ENCODE results near the gene CLOCK.

The CLOCK gene

DNA sequence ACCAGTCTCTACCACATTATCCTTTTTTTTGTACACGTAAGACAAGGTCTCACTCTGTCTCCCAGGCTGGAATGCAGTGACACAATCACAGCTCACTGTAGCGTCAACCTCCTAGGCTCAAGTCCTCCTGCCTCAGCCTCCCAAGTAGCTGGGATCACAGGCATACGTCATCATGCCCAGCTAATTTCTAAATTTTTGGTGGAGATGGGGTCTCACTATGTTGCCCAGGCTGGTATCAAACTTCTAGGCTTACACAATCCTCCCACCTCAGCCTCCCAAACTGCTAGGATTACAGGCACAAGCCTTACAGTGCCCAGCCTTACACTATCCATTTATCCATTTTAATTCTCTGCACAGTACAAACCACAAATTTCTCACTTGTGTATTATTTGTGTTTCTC lies 58.0 kb downstream of the CLOCK start:
- DNase-seq (ENCODE audit: insufficient read length, low spot score): no peak
- no peak for FAIRE-seq

DNA sequence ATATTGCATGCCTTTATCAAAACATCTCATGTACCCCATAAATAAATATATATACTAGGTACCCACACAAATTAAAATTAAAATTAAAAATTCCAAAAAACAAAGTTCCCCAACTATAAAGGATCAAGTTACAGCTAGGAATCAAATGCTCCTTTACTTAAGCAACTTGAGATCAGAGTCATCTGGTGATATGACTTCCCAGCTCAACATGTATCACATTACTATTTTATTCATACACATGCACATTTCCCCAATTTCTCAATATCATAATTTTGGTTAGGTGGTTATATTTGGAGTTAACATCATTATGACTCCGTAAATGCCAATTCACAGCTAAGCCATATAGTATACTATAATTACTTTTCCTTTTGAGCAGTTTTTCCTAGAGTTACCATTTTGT lies 60.9 kb downstream of the CLOCK start:
- FAIRE-seq: no peak

DNA sequence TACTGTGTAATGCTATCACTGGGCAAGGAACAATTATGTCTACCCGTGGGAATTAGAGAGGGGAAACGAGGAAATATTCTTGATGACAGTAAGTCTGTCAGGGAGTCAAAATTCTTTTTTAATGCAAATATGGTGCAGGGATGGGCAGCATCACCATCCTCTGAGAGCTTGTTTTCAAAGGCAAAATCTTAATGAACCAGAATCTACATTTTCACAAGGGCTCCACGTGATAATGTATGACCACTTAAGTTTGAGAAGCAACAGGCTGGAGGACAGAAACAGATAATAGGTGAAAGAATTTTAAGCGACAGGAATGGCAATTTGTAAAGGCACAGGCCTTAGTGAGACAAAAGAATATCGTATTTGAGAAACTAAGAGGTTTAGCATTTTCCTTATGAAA lies 63.4 kb downstream of the CLOCK start:
- no peak for DNase-seq (ENCODE audit: insufficient read length, low spot score)
- FAIRE-seq: no peak

More for the DNA sequence above, 60.9 kb downstream of the CLOCK start:
- DNase-seq (ENCODE audit: insufficient read length, low spot score): no peak

DNA sequence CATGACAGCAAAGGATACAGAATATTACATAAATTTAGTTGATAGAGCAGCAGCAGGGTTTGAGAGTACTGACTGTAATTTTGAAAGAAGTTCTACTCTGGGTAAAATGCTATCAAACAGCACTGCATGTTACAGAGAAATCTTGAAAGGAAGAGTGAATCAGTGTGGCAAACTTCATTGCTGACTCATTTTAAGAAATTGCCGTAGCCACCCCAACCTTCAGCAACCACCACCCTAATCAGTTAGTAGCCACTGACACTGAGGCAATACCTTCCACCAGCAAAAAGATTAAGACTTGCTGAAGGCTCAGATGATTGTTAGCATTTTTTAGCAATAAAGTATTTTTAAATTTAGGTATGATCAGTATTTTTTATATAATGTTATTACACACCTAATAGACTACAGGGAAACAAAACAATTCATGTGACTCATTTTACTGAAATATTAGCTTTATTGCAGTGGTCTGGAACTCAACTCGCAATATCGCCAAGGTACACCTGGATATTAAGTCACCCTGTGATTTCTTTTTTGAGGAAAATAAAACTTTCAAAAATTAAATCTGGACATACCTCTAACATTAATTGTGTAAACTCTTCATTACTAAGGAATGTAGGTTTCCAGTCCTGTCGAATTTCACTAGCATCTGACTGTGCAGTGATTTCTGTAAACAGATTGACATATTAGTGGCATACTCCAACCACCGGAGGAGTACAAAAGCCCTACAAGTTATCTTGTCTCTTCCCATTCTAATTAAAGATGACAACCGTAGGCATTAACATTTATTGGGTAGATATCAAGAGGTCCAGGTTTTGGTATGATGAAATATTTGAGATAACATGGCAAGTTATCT lies 71.1 kb downstream of the CLOCK start:
- no peak for FAIRE-seq
- DNase-seq (ENCODE audit: insufficient read length, low spot score): no peak

DNA sequence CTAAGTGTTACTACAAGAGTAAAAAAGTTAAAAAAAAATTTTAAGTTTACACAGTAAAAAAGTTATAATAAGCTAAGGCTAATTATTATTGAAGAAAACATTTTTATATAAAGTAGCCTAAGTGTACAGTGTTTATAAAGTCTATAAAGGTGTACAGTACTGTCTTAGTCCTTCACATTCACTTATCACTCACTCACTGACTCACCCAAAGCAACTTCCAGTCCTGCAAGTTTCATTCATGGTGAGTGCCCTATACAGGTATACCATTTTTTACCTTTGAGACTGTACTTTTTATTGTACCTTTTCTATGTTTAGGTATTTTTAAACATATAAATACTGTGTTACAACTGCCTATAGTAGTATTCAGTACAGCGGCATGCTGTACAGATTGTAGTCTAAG lies 76.7 kb downstream of the CLOCK start:
- FAIRE-seq: no peak
- no peak for DNase-seq (ENCODE audit: insufficient read length, low spot score)

DNA sequence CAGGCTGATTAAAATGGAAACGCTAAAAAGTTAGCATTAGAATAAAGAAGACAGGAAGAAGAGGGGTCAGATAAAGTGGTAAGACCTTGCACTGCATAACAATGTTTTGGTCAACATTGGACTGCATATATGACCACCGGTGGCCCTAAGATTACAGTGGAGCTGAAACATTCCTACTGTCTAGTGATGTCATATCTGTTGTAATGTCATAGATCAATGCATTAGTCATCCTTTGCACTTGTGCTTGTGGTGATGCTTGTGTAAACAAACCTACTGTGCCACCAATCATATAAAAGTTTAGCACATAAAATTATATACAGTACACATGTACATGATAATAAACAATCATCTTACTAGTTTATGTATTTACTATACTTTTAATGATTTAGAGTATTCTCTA lies 78.0 kb downstream of the CLOCK start:
- no peak for DNase-seq (ENCODE audit: insufficient read length, low spot score)
- no peak for FAIRE-seq

DNA sequence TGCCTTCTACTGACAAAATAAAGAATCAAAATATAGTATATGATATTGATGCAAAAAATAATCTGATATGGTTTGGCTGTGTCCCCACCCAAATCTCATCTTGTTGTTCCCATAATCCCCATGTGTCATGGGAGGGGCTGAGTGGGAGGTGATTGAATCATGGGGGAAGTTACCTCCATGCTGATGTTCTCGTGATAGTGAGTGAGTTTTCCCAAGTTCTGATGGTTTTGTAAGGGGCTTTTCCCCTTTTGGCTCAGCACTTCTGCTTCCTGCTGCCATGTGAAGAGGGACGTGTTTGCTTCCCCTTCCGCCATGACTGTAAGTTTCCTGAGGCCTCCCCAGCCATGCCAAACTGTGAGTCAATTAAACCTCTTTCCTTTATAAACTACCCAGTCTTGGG lies 80.7 kb downstream of the CLOCK start:
- DNase-seq (ENCODE audit: insufficient read length, low spot score): no peak
- no peak for FAIRE-seq

DNA sequence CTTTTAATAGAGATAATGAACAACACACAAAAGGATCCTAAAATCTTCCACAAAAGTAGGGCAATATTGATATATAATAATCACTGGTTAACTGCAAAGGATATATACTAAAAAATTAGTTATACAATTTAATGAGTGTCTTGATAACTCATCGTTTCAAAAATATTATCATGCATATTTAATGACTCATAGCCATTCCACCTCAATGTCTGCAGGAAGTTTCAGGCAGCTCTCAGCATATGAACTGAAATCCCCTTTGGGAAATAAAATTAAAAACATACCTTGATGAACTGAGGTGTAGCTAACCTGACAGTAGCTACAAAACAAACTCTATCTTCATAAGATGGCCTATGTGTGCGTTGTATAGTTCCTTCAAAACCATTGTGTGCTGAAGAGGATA lies 88.1 kb downstream of the CLOCK start:
- no peak for DNase-seq (ENCODE audit: insufficient read length, low spot score)
- FAIRE-seq: no peak

DNA sequence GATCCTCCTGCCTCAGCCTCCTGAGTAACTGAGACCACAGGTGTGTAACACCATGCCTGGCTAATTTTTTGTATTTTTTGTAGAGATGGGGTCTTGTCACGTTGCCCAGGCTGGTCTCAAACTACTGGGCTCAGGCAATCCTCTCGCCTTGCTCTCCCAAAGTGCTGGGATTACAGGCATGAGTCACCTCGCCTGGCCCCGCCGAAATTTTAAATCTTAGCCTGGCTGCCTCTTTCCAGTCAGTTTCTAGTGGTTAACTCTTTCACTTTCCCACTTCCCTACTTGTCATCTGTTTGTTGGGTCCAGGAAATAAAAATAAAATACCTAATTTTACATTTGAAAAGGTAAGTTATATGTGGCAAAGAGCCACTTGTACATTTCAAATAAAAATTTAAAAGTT lies 88.5 kb downstream of the CLOCK start:
- no peak for FAIRE-seq
- no peak for DNase-seq (ENCODE audit: insufficient read length, low spot score)

DNA sequence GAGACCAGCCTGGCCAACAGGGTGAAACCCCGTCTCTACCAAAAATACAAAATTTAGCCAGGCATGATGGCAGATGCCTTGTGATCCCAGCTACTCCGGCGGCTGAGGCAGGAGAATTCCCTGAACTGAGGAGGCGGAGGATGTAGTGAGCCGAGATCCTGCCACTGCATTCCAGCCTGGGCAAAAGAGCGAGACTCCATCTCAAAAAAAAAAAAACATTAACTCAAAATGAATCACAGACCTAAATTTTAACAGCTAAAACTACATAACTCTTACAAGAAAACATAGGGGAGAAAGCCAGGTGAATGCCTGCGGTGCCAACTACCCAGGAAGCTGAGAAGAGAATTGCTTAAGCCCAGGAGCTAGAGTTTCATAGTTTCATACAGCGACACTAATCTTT lies 96.1 kb downstream of the CLOCK start:
- no peak for DNase-seq (ENCODE audit: insufficient read length, low spot score)
- FAIRE-seq: no peak

DNA sequence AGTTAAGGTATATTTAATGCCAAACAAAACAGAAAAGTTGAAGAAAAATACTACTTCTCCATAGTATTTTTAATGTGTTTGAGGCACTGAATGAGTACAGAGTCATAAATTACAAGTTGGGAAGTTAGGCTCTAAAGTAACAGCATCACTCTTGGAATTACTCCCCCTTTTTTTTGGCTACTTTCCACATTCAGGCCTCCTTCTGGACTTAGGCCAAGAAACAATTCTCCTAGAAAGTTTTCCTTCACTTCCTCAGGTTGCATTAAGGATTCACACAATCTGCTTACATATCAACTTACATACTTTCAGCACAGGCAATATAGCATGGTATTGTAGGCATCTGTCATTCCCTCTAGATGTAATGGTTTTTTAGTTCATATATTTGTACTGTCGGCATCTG lies 98.9 kb downstream of the CLOCK start:
- FAIRE-seq (no peak), DNase-seq (ENCODE audit: insufficient read length, low spot score) (no peak)

DNA sequence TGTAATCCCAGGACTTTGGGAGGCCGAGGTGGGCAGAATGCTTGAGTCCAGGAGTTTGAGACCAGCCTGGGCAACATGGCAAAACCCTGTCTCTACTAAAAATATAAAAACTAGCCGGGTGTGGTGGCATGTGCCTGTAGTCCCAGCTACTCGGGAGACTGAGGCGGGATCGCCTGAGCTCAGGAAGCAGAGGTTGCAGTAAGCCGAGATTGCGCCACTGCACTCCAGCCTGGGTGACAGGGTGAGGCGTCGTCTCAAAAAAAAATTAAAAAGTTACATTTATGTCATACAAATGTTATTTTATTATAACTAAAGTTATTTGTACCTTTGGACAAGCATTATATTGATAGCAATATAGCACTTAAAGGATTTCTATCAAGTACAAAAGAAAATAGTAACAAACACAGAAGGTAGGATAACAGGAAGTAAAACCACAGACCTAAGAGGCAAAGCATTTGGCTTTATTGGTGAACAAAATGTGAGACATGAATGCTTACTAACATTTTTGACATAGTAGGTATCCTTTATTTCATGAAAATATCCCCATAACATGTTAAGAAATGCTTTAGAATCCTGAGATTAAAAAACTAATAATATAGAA lies 99.5 kb downstream of the CLOCK start:
- no peak for FAIRE-seq
- DNase-seq (ENCODE audit: insufficient read length, low spot score): no peak

DNA sequence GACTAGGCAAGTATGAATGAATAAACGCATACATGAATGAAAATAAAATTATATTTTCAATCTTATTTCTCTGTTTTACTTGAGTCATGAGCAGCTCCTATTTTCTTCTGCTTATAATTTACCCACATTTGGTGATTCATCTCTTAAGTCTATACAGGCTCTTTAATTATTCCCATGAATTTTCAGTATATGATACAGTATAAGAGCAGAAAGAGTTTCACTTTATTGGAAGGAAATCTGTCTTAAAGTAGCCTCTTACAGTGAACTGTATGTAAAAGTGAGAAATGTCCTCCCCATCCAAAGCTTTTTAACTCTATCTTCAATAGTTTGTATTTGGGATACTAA lies 100.2 kb downstream of the CLOCK start:
- DNase-seq (ENCODE audit: insufficient read length, low spot score): no peak
- no peak for FAIRE-seq

DNA sequence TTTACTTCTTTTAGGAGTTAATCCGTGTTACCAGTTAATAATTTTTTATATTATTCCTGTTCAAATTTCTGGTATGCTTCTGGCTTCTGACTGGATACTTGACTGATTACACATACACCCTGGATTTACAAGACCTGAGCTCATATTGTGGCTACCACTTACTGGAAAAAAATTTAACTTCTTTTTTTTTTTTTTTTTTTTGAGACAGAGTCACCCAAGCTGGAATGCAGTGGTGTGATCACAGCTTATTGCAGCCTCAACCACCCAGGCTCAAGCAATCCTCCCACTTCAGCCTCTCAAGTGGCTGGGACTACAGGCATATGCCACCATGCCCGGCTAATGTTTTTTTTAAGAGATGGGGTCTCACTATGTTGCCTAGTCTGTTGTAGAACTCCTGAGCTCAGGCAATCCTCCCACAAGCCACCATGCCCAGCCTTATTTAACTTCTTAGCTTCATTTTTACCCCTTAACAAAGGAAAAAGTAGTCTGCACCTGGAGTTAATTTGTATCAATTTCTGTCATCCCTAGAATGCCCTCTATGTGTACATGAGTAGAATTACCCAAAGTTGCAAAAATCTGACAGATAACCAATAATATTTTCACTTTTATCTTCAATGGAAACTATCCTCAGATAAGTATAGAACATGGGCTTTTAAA lies 100.7 kb downstream of the CLOCK start:
- DNase-seq (ENCODE audit: insufficient read length, low spot score) (no peak), FAIRE-seq (no peak)

DNA sequence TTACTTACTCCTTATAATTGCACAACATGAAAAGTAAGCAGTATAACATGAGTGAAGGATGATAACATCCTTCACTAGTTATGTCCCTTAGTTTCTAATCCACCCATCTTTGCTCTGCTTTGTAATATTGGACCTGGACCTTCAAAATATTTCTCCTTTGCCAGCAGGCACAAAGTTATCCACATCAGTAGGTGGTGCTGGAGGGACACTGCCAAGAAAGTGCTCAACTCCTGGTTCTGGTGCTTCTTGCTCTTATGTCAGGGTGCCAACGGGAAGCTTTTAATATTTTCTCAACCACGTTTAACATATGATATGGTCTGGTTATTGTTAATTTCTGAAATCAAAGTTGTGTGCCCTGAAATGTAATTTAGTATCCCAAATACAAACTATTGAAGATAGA lies 101.9 kb downstream of the CLOCK start:
- FAIRE-seq (peak; percentile 87), DNase-seq (ENCODE audit: insufficient read length, low spot score) (no peak)

DNA sequence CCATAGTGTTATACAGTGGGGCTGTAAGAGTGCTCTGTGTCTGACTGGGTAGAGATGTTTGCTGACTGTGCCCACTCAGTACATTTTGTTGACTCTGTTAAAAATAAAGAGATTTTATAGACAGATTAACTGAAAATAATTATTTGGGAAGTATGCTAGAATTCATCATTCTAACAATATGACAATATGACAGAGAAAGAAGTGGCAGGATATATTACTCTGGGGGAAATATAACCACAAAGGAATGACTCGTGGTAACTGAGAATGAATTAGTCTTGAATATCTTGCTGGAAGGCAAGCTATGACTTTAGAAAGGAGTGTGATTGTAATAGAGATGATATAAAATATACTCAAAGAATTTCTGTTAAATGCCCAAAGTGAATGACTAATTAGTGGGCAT lies 104.2 kb downstream of the CLOCK start:
- FAIRE-seq: no peak

DNA sequence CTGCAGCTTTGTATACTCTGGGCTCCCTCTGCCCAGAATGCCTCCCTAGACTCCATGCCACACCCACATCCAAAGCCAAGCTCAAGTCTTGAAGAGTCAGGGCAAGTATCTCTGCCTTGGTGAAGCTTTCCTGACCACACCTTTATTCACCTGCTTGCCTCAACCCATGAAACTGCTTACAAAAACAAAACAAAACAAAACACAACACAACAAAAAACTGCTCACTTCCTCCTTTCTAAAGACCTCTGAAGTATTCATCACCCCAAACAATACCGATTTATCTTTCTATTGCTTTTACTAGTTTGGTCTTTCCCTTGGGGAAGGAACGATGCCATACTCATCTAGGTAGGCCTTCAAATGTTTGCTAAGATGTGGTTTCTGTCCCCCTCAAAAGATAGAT lies 105.9 kb downstream of the CLOCK start:
- DNase-seq (ENCODE audit: insufficient read length, low spot score) (no peak), FAIRE-seq (no peak)

More for the DNA sequence above, 104.2 kb downstream of the CLOCK start:
- no peak for DNase-seq (ENCODE audit: insufficient read length, low spot score)

DNA sequence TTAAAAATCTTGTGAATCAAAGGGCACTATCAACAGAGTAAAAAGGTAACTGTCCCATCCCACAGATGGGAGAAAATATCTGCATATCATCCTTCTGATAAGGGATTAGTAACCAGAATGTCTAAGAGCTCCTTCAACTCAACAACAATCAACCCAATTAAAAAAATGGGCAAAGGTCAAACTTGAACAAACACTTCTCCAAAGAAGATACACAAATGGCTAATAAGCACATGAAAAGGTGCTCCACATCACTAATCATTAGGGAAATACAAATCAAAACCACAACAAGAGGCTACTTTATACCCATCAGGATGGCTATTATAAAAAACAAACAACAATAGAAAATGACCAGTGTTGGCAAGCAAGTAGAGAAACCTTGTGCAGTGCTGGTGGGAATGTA lies 107.7 kb downstream of the CLOCK start:
- DNase-seq (ENCODE audit: insufficient read length, low spot score) (no peak), FAIRE-seq (peak; percentile 11)

DNA sequence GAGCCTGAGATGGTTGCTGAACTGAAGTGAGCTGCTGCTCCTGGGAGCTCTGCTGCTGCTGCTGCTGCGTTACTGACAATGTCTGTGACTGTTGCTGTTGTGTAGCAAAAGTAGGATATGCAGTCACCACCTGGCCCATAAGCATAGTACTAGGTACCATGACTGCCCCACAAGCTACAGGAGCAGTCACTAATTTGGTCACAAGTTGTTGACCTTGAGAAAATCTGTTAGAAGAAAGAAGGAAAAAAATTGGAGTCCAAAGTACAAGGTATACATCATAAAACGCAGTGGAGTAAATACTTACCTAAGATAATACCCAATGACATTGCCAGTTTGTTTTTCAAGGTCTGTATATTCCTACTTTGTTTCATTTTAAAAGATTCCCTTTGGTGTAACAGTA lies 108.4 kb downstream of the CLOCK start:
- no peak for DNase-seq (ENCODE audit: insufficient read length, low spot score)
- no peak for FAIRE-seq

DNA sequence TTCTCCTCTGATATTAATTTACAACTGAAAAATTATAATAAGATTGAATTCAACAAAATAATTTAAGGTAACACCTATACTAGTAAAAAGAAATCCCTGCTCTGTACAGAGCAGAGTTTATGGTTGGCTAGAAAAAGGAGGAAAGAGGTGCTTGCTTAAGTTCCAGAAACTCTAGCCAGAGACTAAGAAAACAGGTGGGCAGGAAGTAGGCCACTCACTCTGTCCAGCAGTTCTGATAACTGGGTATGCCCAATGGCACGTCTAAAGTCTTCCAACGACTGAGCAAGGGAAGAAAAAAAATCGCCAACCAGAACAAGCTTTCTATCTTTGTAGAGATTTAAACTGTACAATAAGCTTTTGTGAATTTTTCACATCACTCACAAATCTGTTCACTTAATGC lies 108.9 kb downstream of the CLOCK start:
- FAIRE-seq (no peak), DNase-seq (ENCODE audit: insufficient read length, low spot score) (no peak)

DNA sequence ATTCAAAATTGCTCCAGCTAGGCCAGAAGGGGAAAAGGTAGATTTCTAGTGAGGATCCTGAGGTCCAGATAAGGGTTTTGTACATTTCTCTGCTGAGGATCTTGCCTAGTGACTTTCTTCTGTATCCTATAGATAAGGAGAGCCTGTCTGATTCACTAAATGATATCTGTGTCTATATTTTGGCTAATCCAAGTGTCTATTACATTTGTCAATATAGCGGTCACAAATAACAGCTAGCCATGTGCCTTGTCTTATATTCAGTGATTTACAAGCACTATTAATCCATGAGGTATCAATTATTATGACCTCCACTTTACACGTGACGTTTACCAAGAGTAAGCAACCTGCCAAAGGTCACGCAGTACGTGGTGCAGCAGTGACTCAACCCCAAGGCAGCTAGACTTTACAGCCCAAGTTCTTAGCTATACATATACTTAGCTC lies 109.3 kb downstream of the CLOCK start:
- FAIRE-seq: no peak

More for the DNA sequence above, 109.3 kb downstream of the CLOCK start:
- DNase-seq (ENCODE audit: insufficient read length, low spot score): no peak

Measured in GM19239 (cell line).